PFSK-1 (cell line): ENCODE measurements around the gene MIS18BP1.

Source experiments
- SIN3A ChIP-seq: IDR thresholded peaks from 2 replicates; pipeline ENCODE4 v1.6.1; 2012; ENCODE audit warnings: mild to moderate bottlenecking, low read length, moderate library complexity, borderline replicate concordance; ENCODE audit not compliant: insufficient read depth
- TAF1 ChIP-seq: IDR thresholded peaks from 2 replicates; pipeline ENCODE4 v1.6.1; 2012; ENCODE audit warnings: low read length, control low read depth, borderline replicate concordance; ENCODE audit not compliant: insufficient read depth

GRCh38 chr14:45246691-45247090, 6.3 kb downstream of the MIS18BP1 start:
- no peak for TF ChIP-seq SIN3A
- no peak for TF ChIP-seq TAF1
